GM15510 (cell line): ENCODE data around the gene CFAP99.

Source experiments
- POLR2A ChIP-seq: IDR thresholded peaks from 3 replicates; pipeline ENCODE4 v1.6.1; 2011; ENCODE audit warnings: borderline replicate concordance; ENCODE audit not compliant: insufficient read length; ENCODE audit errors: extremely low read depth

The CFAP99 gene

DNA sequence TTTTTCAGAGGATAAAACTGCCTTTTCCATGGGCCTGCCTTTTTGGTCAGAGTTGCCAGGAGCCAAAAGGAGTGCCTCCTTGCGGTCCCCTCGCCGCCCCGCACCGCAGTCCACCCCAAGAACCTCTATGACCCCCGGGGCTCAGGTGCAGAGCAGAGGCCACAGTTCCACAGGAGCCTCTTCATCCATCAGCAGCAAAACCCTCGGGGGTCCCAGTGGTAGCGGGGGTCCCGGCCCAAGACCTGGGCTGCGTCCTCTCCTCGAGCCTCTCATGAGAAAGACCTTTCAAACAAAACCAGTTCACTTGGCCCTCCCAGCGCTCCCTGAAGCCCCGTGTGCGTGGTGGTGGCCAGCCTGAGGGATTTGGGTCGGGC, 17.2 kb upstream of the CFAP99 start:
- no peak for TF ChIP-seq POLR2A

DNA sequence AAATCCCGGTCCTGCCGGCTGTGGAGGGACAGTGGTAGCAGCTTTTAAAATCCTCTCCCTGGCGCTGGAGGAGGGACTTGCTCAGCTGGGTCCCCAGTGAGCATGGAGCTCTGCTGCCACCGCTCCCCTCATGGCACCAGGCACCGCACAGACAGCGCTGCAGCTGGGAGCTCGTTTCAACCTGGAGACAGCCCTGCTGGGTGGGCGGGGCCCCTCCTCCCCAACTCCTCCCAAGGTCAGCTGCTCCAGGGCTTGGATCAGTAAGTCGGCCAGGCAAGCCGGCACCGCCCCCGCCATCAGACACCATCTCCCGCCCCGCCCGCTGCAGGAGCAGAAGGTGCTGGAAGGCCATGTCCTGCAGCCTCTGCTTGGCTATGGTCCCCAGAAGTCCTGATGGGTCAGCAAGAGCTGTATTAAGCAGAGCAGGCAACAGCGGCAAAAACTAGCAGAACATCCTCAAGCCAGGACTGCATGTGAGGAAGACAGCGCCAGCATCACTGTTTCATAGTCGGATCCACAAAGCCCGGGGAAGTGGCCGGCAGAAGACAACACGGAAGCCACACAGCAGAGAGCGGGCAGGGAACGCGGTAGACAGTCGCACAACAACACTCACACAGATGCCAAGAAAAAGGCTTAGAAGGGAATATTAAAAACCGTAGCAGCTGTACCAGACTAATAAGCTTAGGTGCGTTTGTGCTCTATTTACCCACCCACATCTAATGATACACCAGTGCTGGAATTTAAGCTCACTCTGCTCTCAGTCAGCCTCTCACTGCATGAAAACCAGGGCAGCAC, 16.5 kb upstream of the CFAP99 start:
- TF ChIP-seq POLR2A: no peak

DNA sequence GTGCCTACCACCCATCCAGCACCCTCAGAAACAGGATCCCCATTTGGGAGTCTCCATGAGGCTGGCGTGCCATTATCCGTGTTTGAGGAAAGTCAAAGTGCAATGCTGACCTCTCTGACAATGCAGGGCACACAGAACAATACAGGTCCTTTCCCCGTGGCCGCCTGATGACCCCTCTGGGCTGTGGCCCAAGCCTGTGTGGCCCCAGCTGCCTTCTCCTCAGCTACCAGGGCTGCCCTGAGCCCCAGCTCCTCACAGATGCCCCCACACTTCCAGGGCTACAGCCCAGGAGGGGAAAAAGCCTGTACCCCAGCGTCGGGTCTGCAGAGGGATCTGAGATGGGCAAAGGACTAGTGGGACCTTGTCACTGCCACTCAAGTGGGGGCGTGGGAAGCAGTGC, 15.8 kb upstream of the CFAP99 start:
- TF ChIP-seq POLR2A: no peak

DNA sequence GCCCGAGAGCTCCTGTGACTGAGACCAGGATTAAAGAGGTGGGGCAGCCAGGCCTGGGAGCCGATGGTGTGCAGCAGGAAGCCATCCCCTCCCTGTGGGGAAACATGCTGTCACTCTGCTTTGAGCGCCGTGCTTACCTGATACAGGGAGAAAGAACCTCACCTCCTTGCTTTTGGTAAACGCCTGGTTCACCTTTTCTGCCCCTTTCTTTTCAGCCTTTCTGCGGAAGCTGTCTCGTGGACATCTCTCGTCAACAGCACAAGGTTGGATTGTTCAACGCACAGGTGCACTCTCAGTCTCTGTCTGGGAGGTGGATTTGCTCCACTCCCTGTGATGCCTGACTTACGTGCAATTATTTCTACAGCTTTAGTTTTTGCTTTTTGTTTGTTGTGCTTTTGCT, 12.3 kb upstream of the CFAP99 start:
- no peak for TF ChIP-seq POLR2A

DNA sequence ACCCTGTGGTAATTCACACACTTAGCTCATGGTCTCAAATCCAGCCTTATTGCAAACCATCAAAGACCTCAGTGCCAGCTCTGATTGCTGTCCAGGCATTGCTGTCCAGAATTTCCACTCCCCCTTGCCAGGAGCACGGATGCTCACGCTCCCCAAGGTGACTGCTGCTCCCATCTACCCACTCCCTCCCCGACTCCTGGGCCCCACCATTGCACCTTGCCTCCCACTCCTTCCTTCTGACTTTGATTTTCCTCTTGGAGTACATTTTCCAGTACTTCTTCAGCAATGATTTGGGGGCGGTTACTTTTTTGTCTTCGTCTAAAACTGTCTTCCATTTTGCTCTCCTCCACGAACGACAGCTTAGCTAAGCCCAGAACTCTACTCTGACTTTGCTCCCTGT, 11.8 kb upstream of the CFAP99 start:
- TF ChIP-seq POLR2A: no peak

DNA sequence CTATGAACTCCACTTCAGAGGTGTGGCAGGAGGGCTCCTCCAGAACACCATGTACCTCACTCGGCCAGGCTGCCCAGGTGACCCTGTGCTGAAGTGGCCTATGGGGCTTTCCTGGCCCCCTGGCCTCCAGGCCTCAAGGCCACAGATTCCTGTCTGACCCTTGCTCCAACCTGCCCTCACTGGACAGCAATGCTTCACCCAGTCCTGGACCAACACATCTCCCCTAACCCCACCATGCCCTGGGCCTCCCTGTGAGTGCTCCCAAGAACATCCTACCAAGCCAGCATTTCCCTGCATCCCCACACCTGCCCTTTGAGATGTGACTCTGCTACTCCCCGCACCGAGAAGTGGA, 10.8 kb upstream of the CFAP99 start:
- no peak for TF ChIP-seq POLR2A

DNA sequence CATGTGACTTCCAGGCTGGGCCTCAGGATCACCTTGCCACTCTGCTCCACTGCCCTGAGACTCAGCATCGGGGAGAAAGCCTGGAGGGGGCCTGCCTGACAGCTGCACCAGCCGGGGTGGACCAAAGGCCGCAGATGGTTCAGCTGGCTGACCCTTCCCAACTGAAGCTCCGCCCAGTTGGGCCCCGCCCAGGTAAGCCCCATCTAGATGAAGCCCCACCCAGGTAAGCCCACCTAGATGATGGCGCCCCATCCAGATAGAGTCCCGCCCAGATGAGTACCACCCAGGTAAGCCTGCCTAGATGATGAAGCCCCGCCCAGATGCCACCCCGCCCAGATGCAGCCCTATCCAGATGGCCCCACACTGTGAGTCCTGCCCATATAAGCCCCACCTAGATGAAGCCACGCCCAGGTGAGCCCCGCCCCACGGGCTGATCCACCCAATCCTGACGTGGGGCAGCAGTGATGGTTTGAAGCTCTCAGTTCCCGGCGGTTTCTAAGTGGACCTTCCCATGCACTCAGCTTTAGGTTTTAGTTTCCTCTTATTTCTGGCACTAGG, 10.3 kb upstream of the CFAP99 start:
- TF ChIP-seq POLR2A: no peak

DNA sequence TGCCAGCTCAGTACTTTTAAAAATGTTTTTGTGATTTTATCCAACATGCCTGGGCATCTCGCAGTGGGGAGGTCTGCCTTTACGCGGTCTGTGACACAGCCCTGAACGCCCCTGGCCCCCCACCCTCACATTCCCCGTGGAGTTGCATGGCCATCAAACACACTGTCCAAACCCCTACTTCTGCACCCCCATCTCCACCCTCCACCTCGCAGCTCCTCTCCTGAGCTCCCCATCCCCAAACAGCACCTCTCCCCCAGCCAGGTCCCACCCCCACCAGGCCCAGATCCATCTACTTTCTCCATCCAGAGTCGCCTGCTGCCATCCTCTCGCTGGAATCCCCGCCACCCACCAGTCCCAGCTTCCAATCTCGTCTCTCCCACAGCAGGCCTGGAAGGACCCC, 9.8 kb upstream of the CFAP99 start:
- TF ChIP-seq POLR2A: no peak

DNA sequence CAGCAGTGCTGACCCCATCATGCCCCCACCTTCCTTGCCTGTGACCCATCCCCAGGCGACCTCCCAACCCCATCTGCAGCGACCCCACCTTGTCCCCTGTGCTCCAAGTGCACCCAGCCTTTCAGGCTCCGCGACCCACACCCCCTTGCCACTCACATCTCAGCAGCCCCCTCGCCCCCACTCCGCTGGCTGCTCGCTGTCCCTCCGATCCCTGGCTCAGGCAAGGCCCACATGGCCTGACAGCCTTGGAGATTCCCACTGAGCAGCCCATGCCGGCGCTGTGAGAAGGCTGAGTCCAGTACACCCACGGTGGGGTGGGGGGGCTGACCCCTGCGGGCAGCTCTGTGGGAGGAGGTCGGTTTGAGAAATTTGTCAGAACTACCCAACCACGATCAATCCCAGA, 9.4 kb upstream of the CFAP99 start:
- no peak for TF ChIP-seq POLR2A

DNA sequence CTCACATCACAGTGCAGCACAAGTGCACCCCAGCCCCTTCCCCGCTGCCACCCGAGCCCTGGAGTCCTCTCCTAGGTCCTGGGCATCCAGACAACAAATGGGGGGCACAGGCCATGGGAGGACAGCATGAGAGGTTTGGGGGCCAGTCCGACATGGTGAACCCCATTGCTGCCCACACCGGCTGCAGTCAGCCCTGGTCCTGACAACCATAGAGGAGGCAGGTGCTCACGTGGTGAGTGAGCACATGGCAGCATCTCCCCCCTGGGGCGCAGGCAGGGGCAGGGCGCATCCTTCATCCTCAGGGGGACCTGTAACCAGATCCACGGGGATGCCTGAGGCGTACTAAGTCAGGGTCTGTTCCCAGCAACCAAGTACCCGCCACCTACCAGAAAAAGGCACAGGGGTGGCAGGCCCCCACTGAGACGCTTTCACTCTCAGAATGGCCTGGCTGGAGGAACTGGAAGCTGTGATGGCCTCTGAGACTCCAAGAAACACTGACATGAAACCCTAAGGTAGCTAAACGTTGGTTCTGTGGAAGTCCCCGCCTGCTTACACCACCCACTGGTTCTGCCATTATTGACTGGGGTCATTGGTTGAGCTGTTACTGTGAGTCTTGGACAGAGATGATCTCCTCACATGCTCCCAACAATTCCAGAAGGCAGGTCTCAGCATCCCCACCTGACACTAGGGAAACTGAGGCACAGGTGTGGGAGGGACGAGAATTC, 6.8 kb upstream of the CFAP99 start:
- no peak for TF ChIP-seq POLR2A

DNA sequence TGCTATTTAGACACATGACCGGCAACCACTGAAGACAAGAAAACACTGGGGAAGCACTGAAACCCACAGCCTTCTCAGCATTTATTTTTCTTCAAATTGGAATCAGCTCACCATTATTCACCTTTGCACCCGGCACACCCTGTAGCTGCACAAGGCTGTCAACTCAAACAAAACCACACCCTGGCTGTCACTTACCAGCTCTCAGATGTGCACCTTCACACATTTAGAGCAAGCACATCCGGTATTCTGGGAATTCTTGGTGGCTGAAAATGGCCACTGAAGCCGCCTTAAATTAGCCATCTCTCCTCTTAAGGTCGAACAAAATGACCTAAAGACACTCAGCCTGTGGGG, 6.2 kb upstream of the CFAP99 start:
- no peak for TF ChIP-seq POLR2A

DNA sequence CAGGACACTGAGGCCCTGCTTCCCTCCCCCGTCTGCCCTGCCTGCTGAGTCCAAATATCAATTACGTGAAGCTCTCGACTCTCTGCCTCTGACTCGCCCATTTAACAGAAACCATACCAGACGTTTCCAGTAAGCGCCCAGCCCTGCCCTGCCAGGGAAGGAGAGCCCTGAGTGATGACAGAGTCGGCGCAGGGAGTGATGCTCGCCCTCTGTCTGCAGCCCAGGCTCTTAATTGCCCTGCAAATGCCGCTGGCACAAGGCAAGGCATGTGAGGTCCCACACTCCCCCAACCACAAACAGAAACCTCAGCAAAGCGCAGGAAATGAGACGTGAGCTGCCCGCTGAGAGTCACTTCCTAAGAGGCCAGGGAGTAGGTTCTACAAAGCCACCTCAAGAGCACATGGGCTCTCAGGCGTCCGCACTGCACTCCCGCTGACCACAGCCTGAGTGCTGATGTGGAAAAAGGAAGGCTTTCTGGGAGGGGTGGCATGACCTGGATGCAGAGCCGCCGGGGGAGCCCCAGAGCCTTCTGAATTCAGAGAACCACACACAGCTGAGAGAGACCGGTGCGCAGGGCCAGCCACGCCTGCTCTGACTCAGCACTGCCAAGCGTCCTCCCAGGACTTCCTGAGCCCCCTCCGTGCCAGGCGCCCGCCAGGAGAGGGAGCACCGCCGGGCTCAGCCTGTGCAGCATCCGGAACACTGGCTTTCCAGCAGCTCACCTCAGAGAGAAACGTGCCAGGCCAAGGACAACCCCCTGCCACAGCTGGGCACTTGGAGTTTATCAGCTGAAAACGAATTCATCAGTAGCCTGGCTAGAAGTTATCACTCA, 5.7 kb upstream of the CFAP99 start:
- peak; percentile 30 for TF ChIP-seq POLR2A

DNA sequence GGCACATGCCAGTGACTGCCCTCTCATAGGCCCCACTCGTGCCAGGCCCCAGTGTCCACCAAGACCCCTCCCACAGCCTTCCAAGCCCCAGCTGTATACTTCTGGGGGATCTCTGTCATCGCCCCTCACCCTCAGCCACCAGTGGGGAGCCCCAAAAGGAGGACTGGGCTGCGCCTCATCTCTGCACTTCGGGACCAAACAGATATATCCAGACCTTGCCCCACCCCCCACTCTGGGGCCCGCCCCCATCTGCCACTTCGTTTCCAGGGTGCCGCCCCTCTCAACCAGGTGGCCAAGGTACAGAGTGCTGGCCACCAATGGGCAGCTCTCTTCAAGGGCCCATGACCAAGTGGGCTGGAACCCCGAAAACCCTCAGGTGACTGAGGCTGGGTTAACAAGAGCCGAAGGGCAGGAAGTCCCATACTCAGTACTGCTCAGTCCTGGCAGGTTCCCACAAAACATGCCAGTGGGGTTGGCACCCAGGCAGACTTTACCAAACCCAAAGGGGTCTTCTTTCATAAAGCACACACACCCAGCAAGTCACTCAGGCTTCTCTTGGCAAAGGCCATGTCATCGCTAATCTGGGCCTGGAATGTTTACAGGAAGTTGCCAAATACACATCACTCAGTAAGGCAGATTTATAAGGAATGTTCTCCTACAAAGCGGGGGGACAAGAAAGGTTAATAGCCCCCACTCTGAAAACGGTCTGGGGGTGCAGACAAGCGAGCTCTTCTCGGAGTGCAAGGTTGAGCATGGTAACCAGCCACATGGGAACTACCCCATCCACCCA, 4.7 kb upstream of the CFAP99 start:
- TF ChIP-seq POLR2A: no peak

DNA sequence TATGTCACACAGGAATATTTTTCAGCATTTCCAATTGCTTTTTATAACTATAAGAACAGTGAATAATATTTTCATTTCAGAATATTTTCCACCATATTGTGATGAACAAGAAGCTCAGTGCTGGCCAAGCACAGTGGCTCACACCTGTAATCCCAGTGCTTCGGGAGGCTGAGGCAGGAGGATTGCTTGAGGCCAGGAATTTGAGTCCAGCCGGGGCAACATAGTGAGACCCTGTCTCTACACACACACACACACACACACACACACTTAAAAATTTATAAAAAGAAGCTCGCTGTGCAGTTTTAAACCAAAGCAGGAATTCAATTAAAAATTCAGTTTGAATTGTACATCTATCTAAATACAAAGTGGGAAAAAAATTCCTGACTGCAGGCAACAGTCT, 3.5 kb upstream of the CFAP99 start:
- TF ChIP-seq POLR2A: no peak

DNA sequence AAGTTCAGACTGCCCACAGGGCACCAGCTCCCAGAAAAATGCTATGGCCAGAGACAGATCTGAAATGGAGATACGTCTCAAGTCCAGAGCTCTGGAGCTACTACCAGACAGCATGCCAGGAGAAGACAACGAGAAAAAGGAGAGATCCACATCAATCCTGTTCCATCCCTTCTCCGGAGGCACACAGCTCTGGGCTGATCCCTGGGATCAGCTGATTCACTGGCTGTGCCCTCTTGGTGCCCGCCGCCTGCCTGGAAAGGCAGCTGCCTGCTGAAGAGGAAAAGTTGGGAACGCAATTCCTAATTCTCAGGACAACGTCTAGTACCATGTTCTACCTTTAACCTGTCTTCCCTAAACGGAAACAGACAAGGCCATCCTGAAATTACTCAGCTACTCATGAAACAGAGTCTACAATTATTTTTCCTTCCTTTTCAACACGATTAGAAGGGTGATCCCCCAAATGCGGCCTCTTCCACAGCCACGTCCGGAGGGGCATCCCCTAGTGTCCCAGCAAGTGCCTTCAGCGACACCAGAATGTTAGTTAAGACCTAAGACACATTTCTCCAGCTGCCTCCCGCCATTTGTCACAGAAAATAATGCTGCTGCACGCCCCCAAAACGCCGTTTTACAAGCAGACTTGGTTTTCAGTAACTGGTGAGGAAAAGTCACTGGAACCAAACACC, 2.7 kb upstream of the CFAP99 start:
- TF ChIP-seq POLR2A: no peak
